GM19438 (cell line): ENCODE measurements around the gene LRBA.

Experiments
- ATAC-seq: cut with Tn5 transposase; IDR thresholded peaks from one replicate; pipeline ENCODE4 v1.9.1; 2021; ENCODE audit warnings: low read depth; ENCODE audit not compliant: unreplicated experiment

Gene LRBA

DNA sequence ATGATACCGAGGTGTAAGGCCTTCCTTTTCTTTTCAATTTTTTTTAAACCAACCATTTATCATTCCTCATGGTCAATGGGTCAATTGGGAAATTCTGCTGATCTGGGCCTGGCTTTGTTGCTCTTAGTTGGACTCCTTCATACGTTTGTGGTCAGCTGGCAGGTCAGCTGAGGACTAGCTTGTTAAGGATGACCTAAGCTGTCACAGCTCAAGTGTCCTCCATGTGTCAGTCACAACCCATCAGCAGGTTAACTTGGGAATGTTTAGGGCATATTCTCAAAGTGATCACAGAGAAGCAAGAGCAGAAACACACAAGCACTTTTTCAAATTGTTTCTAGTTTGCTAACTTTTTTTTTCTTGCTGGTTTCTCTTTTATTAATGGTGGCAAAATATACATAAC lies 550.6 kb downstream of the LRBA start:
- no peak for ATAC-seq

DNA sequence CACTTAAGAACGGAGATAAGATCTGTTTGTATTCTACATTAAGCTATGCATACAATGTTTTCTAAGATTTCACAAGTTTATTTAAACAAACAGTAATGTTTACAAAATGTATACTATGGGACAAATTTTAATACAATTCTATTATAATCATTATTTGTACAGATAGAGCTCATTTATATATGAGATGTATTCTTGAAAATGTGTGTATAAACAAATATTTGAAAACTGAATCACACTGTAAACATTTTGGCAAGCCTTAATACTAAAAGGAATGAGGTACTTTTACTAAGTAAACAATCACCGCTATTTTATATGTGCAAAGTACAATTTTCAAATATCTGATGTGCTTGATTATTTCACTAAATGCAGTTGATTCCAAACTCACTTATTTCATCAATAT lies 552.3 kb downstream of the LRBA start:
- ATAC-seq = no peak

DNA sequence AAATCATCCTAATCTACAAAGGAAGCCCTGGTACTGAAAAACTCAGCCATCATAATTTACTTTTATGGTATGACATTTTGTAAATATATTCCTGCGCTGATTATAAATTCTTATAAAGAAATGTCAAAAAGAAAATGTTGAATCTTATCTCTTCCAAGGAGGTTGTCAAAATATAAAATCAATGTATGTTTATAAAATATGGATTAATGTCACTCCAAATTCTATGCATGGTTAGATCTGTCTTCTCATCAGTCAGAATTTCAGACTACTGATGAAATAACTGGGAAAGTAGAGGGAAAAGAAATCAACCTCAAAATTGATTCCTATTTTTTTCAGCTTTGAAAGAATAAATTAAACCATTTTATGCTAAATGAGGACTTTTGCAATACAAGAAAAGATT lies 553.1 kb downstream of the LRBA start:
- no peak for ATAC-seq

DNA sequence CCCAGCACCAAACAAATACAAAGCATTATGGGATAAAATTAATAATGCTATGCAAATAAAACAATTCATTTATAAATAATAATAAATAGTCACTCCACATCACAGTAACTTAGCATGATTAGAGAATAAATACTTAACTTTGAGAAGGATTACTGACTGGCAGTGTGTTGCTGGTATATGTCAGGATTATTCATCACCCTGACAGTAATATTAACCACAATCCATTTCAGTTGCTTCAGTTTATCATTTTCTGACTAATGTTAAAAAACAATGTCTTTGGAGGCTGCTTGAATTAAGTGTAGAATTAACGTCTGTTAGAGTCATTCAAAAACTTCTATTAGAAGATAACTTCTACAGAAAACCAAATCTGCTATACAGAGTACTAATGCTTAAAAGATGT lies 557.3 kb downstream of the LRBA start:
- ATAC-seq = no peak

DNA sequence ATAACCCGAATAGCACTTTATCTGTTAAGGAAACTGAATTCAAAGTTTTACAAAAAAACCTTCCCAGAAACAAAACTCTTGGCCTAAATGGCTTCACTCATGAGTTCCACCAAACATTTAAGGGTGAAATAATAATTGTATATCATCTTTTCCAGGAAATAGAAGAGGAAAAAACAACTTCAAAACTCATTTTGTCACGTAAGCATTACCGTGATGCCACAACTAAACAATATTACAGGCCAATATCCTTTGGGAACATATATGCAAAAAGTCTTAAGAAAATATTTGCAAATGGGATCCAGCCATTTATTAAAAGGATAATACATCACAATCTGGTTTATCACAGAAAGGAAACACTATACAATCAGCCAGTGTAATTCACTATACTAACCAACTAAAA lies 563.2 kb downstream of the LRBA start:
- ATAC-seq = no peak

DNA sequence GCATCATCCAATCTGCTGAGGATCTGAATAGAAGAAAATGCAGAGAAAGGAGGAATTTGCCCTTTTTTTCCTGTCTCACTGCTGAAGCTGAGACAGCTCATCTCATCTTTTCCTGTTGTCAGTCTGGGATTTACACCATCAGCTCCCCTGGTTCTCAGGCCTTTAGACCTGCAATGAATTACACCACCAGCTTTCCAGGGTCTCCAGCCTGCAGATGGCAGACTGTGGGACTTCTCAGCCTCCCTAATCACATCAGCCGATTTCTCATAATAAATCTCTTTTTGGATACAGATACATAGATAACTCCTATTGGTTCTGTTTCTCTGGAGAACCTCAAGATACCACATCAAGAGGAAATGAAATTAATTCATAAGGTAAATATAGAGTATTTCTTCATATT lies 567.7 kb downstream of the LRBA start:
- ATAC-seq = no peak

DNA sequence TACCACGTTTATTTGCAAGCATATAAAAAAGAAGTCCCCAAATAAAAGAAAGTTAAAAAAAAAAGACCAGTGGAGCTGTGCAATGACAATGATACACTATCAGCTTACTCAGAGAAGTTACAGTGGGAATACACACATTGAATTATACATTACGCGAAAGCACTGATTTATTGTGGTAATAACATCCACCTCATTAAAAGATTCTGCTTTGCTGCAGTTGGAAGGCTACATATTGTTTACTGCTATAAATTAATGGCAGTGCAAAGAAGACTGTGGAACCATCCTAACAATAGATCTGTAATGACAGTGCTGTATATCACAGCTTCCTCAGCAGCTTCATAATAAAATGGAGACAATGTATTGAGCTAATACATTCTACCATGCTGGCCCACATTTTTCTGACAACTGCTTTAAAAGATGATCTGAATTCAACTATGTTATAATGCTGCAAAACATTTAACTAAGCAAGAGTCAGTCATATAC lies 575.6 kb downstream of the LRBA start:
- ATAC-seq = no peak

DNA sequence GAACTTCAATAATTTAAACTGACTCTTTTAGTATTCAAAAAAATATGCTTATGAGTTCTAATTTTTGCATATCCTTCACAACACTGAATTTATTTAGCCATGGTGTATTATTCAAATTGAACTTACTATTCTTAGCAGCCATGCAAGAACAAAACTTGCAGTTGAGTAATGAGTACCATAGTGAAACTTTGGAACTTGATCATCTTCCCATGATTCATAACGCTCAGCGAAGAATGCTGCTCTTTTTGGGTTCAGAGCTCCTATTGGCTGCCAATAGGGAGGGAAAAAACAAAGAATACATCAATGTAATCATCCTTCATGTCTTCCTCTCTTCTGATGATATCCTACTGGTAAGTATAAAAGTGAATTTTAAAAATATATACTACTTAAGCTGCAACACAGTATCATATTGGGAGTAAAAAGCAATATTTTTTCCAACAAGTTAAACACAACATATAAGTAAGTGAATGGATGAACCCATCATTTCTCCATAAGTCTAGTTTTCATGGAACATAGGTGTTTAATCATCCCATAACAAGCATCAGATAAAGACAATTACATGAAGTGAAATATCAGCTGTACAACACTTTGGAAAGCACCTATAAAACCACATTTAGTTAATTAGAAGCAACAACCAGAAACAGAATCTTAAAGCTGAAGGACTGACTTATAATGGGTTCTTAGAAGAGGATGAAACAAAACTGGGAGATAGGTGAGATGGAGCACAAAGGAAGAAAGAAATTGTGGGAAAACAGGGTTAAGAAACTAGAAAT lies 578.3 kb downstream of the LRBA start:
- ATAC-seq = no peak

DNA sequence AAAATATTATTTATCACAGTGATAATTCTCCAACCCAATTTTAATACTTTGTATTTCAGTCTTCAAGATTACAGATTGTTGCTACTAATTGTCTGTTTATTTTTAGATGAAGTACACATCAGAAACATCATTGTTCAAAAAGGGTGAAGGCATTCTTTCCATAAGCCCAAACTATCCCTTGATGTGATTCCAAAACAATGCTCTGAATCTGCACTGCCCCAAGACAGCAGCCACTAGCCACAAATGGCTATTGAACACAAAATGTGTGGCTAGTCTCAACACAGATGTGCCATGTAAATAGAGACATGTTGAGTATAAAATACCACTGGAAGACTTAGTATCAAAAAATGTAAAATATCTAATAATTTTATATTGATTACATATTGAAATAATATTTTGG lies 583.9 kb downstream of the LRBA start:
- ATAC-seq = no peak

DNA sequence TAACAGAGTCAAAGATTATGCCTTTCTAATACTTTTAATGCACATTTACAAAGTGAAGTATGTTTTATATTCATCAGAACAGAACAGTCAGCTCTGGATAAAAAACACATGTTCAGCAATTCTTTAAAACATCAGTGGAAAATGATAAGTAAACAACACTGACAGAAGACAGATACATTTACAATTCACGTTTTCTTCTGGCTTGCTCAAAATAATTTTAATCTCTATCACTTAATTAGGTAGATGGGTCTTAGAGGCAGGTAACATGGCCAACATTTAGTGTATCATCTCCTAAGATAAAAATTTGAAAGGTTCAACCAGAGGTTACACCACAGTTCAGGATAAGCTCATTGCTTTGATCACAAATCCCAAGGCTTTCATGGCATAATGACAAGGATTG lies 589.9 kb downstream of the LRBA start:
- ATAC-seq = no peak

DNA sequence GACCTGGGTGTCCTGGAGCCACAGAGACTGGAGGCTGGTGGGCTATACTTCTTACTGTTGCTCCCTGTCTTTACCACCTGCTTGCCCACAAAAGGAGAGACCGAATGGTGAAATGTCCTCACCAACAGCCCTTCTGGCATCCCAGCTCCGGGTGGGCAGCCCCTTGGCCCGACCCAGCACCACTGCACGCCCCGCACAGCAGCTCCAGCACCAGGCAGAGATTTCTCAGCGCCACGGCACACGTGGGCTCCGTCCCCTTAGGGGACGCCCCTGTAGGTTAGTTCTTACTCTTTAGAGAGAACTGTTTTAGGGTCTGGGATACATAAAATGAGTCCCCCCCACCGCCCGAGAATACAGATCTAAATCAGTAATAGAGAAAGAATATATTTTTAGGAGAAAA lies 591.6 kb downstream of the LRBA start:
- no peak for ATAC-seq

DNA sequence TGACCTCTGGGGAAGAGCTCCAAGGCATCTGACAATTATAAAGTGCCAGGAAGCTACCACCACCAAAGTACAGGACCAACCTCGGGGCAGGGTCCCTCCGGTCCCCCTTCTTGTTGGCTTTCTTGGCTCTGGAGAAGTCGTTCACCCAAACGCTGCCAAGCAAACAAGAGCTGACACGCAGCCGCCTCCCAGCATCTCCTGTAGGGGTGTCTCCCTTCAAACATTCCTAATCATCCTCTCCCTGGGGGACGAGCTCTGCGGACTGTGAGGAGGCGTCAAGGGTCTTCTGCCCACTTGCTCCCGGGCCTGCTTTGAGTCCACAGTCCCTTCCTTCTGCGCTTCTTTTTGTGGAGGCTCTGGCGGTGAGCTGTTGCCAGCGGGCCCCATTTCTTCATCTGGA lies 592.0 kb downstream of the LRBA start:
- no peak for ATAC-seq

DNA sequence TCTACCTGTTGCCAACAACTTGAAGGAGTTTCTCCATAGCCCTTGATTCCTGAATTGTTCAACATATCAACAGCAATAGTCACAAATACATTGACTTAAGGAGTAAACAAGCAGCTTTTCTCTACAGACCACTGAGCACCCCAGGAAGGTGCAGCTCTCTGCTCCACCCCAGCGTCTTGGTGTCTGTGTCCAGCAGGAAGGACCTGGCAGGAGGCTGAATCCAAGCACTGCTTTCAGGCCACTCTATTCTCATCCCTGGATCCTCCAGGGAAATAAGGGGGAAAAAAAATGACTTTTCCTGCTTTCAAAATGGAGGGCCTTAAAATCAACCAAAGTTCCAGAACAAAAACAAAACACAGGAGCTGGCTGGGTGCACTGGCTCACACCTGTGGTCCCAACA lies 593.5 kb downstream of the LRBA start:
- no peak for ATAC-seq

DNA sequence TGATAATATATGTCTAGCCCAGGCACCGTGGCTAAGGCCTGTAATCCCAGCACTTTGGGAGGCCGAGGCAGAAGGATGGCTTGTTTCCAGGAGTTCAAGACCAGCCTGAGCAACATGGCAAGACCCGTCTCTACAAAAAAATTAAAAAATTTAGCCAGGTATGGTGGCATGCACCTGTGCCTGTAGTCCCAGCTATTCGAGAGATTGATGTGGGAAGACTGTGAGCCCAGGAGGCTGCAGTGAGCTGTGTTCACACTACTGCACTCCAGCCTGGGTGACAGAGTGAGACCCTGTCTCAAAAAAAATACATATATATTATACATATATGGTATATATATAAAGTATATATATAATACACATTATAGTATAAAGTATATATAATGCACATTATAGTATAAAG lies 595.1 kb downstream of the LRBA start:
- no peak for ATAC-seq

DNA sequence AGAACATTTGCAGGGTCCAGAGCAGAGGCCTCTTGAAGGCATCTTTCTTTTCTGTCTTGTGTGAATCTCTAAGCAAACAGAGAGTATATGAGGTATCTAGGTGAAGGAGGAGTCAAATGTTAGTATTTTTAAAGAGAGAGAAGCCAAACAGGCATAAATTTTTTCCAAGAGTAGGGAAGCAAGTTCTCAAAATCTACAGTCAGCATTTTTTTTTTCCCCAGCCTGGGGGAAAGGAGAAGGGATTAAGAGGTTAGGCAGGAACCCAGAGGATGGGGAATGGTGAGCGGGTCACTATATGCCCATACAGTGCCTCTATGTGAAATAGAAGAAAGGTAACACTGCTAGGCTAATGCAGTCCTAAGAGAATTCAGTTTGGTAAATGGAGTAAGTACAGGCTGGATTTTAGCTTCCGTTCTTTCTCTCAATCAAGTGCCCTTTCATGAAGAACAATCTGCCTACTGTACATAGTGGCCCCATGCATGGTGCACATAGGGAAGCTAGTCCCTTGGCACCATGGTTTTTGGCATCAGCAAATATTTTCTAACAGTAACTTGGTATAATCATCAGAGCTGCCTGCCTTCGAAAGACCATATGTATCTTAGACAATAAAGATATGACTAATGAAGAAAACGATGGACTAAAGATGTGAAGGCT lies 596.2 kb downstream of the LRBA start:
- ATAC-seq = no peak

DNA sequence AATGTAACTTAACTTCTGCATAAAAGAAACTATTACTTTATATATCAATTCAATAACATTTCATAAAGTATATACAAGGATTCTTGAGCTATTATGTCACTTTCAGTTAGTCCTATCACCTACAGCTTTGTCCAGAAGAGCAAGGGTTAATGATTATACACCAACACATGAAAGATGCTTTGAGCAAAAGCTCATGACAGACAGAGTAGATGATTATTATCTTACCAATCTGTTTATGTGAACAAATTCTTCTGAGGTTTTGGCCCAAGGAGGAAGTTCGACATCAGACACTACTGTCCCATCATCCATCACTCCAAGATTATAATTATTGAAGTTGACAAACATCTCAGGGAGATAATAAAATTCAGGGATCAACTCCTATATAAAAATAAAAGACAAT lies 599.9 kb downstream of the LRBA start:
- no peak for ATAC-seq

DNA sequence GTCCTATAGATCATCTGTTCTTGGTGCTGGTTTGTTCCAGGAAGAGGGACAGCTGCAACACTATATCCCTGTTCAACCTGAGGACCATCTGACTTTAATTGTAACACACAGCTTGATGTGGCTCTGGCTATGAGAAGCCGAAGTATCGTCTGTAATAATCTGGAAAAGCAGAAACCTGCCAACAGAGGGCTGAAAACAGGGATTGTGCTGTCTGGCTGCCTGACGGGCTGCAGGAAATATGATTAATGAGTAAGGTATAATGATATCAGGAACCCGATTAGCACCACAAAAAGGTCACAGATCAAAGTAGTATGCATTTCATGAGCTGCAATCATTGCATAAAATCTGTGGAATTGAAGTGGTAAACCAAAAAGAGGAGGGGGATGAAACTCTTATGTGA lies 603.6 kb downstream of the LRBA start:
- no peak for ATAC-seq

DNA sequence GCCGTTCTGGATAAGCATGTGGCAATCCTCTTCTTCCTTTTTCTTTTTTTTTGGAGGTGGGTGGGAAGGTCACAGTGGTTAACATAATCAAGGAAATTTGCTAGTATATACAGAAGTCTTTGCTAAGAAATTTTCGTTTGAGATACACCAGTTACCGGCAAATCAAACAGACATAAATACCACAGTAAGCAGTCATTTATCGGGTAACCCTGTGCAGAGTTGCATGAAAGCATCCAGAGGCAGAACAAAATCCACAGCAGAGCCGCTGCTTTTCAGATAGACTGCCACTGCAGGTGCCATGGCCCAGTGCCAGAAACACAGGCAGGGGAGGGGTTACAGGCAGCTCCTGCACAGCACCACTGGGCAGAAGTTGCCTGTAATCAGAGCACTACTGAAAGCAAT lies 612.2 kb downstream of the LRBA start:
- no peak for ATAC-seq

DNA sequence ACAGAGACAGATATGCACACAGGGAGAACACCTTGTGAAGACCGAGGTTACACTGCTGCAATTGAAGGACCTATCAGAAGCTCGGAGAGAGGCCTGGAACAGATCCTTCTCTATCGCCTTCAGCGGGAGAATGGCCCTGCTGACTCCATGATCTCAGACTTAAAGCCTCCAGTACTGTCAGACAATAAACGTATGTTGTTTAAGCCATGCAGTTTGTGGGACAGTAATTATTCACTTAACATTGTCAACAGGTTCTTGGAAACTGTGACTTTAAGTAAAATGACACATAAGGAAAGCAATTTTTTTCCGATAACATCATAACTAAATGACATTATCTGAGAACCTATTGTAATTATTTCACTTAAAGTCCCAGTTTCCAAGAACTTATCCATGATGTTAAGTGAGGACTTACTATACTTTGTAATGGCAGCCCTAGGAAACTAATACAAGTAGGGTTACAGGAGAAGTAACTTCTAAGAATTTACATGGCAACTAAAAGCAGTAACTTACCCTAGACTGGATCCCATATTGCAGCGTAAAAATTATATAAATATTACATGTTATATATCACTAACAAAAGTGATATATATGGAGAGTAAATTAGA lies 613.9 kb downstream of the LRBA start:
- ATAC-seq = no peak

DNA sequence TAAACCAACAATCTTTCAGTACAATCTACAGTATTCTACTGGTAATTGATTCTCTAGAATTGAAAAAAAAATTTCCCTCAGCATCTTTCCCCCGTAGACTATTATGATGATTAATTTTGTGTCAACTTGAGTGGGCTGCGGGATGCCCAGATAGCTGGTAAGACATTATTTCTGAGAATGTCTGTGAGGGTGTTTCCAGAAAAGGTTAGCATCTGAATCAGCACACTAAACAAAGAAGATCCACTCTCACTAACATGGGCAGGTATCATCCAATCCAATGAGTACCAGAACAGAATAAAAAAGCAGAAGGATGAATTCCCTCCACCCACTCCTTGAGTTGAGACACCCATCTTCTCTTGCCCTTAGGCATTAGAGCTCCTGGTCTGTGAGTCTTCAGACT lies 619.2 kb downstream of the LRBA start:
- no peak for ATAC-seq

DNA sequence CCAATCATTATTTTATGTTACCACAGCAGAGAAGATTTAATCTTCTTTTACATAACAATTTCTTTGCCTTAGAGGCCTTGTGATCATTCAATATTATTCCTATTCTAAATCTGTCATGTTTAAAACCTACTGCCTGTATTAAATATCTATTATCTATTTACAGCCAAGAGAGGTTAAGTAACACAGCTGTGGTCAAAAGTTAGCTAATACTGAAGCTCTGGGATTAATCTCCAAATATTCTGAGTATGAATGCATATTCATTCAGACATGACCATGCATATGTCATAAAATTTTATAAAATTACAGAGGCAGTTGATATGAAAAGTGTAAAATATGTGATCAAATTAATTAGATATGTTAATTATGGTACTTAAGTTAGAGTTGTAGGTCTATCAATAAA lies 621.0 kb downstream of the LRBA start:
- ATAC-seq = no peak

DNA sequence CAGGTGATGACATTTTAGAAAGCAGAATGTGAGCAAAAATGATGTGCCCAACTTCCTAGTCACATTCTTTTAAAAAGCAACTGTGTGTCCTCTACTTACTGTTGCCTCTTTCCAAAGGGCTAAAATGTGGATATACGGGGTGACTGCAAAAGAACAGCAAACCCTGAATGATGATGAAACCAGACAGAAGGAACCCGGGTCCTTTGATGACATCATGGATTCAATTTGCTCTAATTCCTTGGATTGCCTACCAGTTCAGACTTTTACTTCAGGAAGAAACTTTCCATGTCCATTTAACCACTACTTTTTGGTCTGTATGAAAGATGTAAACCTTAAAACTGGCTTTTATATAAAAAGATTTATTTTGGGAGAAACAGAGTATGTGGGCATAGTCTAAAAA lies 624.0 kb downstream of the LRBA start:
- ATAC-seq = no peak
